SKM-1 treated with dmso at 0.1 percent for 144 hours (cell line): ENCODE data around the gene STK25.
"Not testable (repeated sequence)": the region's sequence is repeated elsewhere in the genome, so short reads cannot be mapped to it uniquely, and the experiment has no call there.

Source experiments
- DNase-seq: peaks from one replicate; lab custom pipeline; 2025; ENCODE audit not compliant: unreplicated experiment; lab: John Stamatoyannopoulos, UW

The STK25 gene

GRCh38 chr2:241509155-241509784 lies 886 bp upstream of the STK25 start:
- DNase-seq: no peak

- DNase-seq: peak; percentile 19
These were observed 749 bp downstream of the STK25 start for GRCh38 chr2:241507430-241508239.

- DNase-seq: no peak
These were observed 1.5 kb downstream of the STK25 start for GRCh38 chr2:241506793-241507429.

GRCh38 chr2:241506317-241506716 lies 2.1 kb downstream of the STK25 start:
- DNase-seq: not testable (repeated sequence)

GRCh38 chr2:241505781-241506201 lies 2.6 kb downstream of the STK25 start:
- no peak for DNase-seq

- DNase-seq: no peak
These were observed 3.2 kb downstream of the STK25 start for GRCh38 chr2:241505086-241505780.

- DNase-seq: no peak
These were observed 4.5 kb downstream of the STK25 start for GRCh38 chr2:241503776-241504392.

GRCh38 chr2:241502281-241502680 lies 6.1 kb downstream of the STK25 start:
- no peak for DNase-seq

GRCh38 chr2:241501551-241501950 lies 6.8 kb downstream of the STK25 start:
- no peak for DNase-seq

- DNase-seq: no peak
These were observed 7.3 kb downstream of the STK25 start for GRCh38 chr2:241501099-241501541.

- no peak for DNase-seq
These were observed 7.9 kb downstream of the STK25 start for GRCh38 chr2:241500431-241500975.

- no peak for DNase-seq
These were observed 8.4 kb downstream of the STK25 start for GRCh38 chr2:241500016-241500415.

GRCh38 chr2:241499146-241499965 lies 9.0 kb downstream of the STK25 start:
- DNase-seq: no peak

- DNase-seq: no peak
These were observed 10.0 kb downstream of the STK25 start for GRCh38 chr2:241498115-241499070.

GRCh38 chr2:241496904-241497877 lies 11.2 kb downstream of the STK25 start:
- no peak for DNase-seq

GRCh38 chr2:241496003-241496707 lies 12.2 kb downstream of the STK25 start:
- DNase-seq: no peak
